DND-41 (cell line): ENCODE data around the gene RERG.

Experiments used
- ATAC-seq: fragments of 200-7000 bp; cut with Tn5 transposase; 3 replicates; pipeline ENCODE4 v1.9.1; 2021; ENCODE audit warnings: low read depth; ENCODE audit not compliant: insufficient read depth
- DNase-seq: peaks from one replicate; pipeline ENCODE4 v3.0.0-alpha.2; 2020
- H2AFZ ChIP-seq: 2 replicates; pipeline ENCODE4 v1.6.0; 2012; ENCODE audit warnings: low read depth, low read length
- H3K27ac ChIP-seq: 2 replicates; pipeline ENCODE4 v1.5.1; 2012; ENCODE audit warnings: low read length, inconsistent platforms
- H3K27me3 ChIP-seq: fragments of 200-600 bp; sonication (generic); 2 replicates; pipeline ENCODE4 v1.6.0; 2012; ENCODE audit warnings: low read length, mild to moderate bottlenecking, inconsistent platforms; ENCODE audit not compliant: insufficient read depth, poor library complexity
- H3K36me3 ChIP-seq: 2 replicates; pipeline ENCODE4 v1.5.1; 2012; ENCODE audit warnings: low read length, inconsistent platforms; ENCODE audit not compliant: insufficient read depth
- H3K4me1 ChIP-seq: 2 replicates; pipeline ENCODE4 v1.5.1; 2012; ENCODE audit warnings: mild to moderate bottlenecking, low read length; ENCODE audit not compliant: insufficient read depth
- H3K4me2 ChIP-seq: 2 replicates; pipeline ENCODE4 v1.6.0; 2012; ENCODE audit warnings: mild to moderate bottlenecking, moderate library complexity, low read length, inconsistent platforms; ENCODE audit not compliant: insufficient read depth
- H3K4me3 ChIP-seq, 2 experiments: fragments of 200-600 bp in 1 of 2; shearing (Covaris generic) in 1 of 2; 2 replicates each; pipeline ENCODE4 v1.5.1; 2012 to 2016; ENCODE audit warnings: inconsistent platforms in 2 of 2, low read length in 2 of 2, mild to moderate bottlenecking in 2 of 2, low read depth in 1 of 2, moderate library complexity in 1 of 2
- H3K79me2 ChIP-seq: 2 replicates; pipeline ENCODE4 v1.6.0; 2012; ENCODE audit warnings: low read length, inconsistent platforms; ENCODE audit not compliant: insufficient read depth
- H3K9ac ChIP-seq: 2 replicates; pipeline ENCODE4 v1.6.0; 2012; ENCODE audit warnings: low read depth, mild to moderate bottlenecking, inconsistent platforms, low read length, moderate library complexity
- H3K9me3 ChIP-seq: 2 replicates; pipeline ENCODE4 v1.5.1; 2012; ENCODE audit warnings: low read length, moderate library complexity, mild to moderate bottlenecking, inconsistent platforms; ENCODE audit not compliant: insufficient read depth, severe bottlenecking
- H4K20me1 ChIP-seq: 2 replicates; pipeline ENCODE4 v1.6.0; 2012; ENCODE audit warnings: low read length; ENCODE audit not compliant: insufficient read depth
- CTCF ChIP-seq: IDR thresholded peaks from 2 replicates; pipeline ENCODE4 v1.5.1; 2012; ENCODE audit warnings: borderline replicate concordance, low read length, moderate library complexity, mild to moderate bottlenecking; ENCODE audit not compliant: poor library complexity, severe bottlenecking; ENCODE audit errors: extremely low read depth
- EZH2 ChIP-seq: IDR thresholded peaks from 3 replicates; pipeline ENCODE4 v1.6.1; 2012; ENCODE audit warnings: borderline replicate concordance, low read depth, mild to moderate bottlenecking, moderate library complexity, low read length, inconsistent platforms; ENCODE audit not compliant: severe bottlenecking

The RERG gene

DNA sequence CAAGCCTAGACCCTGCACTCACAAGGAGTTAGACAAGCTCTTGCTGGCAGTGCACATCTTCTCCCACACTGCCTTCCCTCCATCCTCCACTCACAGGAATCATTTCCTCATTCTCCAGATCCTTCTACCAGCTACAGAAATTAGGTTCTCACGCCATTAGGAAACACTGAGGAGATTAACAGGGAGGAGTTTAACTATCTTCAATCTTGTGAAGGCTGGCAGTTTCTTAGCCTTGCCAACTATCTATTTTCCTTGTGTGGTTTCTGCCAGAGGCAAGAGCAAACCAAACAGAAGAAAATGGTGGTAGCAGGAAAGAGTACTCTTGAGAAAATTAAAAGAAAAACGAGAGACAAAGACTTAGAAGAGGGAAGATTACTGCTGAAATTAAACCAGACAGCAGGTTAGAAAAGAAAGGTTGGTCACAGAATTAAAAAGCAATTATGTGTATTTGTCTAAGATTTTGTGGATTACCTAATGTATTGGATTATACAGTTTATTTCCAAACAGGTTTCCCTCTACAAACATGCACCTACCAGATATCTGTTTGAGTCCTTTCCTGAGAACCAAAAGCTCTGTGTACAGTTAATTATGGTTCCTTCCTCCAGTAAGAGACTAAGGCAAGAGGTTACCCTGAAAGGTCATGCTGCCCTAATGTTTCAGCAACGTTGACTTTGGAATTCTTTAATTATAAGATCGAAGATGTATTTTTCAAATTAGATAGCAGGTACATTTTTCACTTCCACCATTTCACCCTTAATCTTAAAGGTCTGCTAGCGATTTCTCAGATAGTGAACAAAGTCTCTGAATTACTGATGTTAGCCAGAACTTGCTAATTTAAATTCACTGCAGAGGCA, 5.0 kb downstream of the RERG start:
- Histone ChIP-seq H3K27ac (no peak overlapping the region), H2AFZ (no peak overlapping the region), H3K4me1 (no peaks in the 10 kb centered on the region), H3K27me3 (peaks cover 14% of the 10 kb centered on the region), H3K9ac (no peak overlapping the region), H4K20me1 (no peaks in the 10 kb centered on the region), H3K9me3 (no peaks in the 10 kb centered on the region), H3K4me3 (no peak overlapping the region), H3K79me2 (no peaks in the 10 kb centered on the region), H3K36me3 (no peaks in the 10 kb centered on the region), H3K4me2 (no peak overlapping the region)
- DNase-seq (no peak), ATAC-seq (no peak)
- no peak for TF ChIP-seq EZH2
- TF ChIP-seq CTCF: no peak

DNA sequence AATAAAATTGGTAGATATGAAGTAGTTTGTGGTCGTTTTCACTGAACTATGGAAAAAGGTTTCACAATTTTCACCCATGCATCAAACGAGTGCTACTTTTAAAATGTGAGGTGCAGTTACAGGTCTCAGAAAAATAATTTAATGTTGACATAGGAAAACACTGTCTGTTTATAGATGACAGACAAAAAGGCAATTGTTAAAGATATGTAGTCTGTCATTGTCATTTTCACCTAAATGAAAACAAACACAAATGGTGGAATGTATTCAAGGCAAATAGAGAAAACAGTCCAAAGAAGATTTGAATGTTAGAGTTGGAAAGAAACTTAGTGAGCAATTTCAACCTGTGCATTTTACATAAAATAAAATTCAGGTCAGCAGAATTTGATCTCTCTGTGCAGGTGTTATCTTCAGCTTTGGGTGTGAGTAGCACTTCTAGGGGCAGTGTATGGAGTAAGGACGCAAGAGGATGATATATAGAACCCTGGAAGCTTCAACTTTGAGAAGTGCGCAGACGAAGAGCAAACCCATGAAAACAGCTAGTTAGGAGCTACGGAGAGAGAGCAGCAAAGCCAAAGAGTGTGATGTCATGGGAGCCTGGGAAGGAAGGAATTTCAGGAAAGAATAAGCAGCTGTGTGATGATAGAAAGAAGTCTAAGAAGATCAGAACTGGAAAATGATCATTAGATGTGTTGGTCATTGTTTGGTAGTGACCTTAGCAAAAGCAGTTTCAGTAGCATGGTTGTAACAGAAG, 6.2 kb downstream of the RERG start:
- Histone ChIP-seq H4K20me1 (no peaks in the 10 kb centered on the region), H3K9me3 (no peaks in the 10 kb centered on the region), H3K36me3 (no peaks in the 10 kb centered on the region), H3K4me3 (no peak overlapping the region), H3K27ac (no peak overlapping the region), H3K27me3 (peaks cover 11% of the 10 kb centered on the region), H2AFZ (no peak overlapping the region), H3K9ac (no peak overlapping the region), H3K79me2 (no peaks in the 10 kb centered on the region), H3K4me2 (no peak overlapping the region), H3K4me1 (no peaks in the 10 kb centered on the region)
- TF ChIP-seq CTCF (no peak), EZH2 (no peak)
- DNase-seq (no peak), ATAC-seq (no peak)

DNA sequence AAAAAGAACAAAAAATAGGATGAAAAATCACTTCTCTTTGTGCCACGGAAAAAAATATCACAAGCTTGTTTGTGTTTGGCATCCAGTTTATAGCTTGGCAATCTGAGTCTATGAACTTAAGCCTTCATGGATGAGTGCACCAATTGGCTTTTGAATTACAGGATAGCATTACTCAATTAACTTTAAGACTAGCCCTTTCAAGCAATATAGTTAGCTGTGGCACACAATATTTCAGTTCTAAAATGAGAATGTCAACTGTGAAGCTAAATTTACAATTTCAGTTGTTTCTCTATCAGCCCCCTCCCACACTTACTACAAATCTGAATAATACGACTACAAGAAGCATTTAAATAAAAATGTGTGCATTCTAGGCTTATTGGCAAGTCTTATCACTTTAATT, 8.3 kb downstream of the RERG start:
- Histone ChIP-seq H3K4me1 (no peaks in the 10 kb centered on the region), H3K9me3 (no peaks in the 10 kb centered on the region), H3K4me2 (no peak overlapping the region), H3K36me3 (no peaks in the 10 kb centered on the region), H3K9ac (no peak overlapping the region), H3K27ac (no peak overlapping the region), H2AFZ (no peak overlapping the region), H3K27me3 (peaks cover 8% of the 10 kb centered on the region), H3K4me3 (no peak overlapping the region), H3K79me2 (no peaks in the 10 kb centered on the region), H4K20me1 (no peaks in the 10 kb centered on the region)
- no peak for ATAC-seq
- TF ChIP-seq EZH2: no peak
- no peak for TF ChIP-seq CTCF
- no peak for DNase-seq
